Suprapubic skin (tissue), 4 donors: ENCODE results near the gene NT5C3B. TPM values are rescaled to one million over a fixed set of nuclear protein-coding genes. Genes with fewer than 3 reads are reported as not detected.

ENCODE experiments used
- DNase-seq, 2 donors: peaks; one replicate each; pipeline ENCODE4 v3.0.0-alpha.2; 2019; ENCODE audit warnings: low spot score in 2 of 2
- H3K27ac ChIP-seq: fragments of 200-600 bp; sonication (generic); one replicate; pipeline ENCODE4 v1.5.1; 2019
- H3K27me3 ChIP-seq: fragments of 200-600 bp; sonication (generic); one replicate; pipeline ENCODE4 v1.5.1; 2019
- H3K36me3 ChIP-seq: fragments of 200-600 bp; sonication (generic); one replicate; pipeline ENCODE4 v1.5.1; 2019
- H3K4me1 ChIP-seq: fragments of 200-600 bp; sonication (generic); one replicate; pipeline ENCODE4 v1.5.1; 2019
- H3K4me3 ChIP-seq: fragments of 200-600 bp; sonication (generic); one replicate; pipeline ENCODE4 v1.5.1; 2019; ENCODE audit warnings: mild to moderate bottlenecking
- H3K9me3 ChIP-seq: fragments of 200-600 bp; sonication (generic); one replicate; pipeline ENCODE4 v1.5.1; 2019
- EP300 ChIP-seq: sonication (generic); formaldehyde crosslinking; IDR thresholded peaks from one replicate; pipeline ENCODE4 v1.6.1; 2017; ENCODE audit warnings: antibody characterized with exemption
- POLR2A ChIP-seq, 2 donors: fragments of 450-650 bp; IDR thresholded peaks; one replicate each; pipeline ENCODE4 v1.6.1; 2017; ENCODE audit warnings: antibody characterized with exemption in 2 of 2, mild to moderate bottlenecking in 2 of 2, moderate library complexity in 2 of 2
- POLR2AphosphoS5 ChIP-seq, 3 donors: sonication (generic); formaldehyde crosslinking; IDR thresholded peaks; one replicate each; pipeline ENCODE4 v1.6.1; 2017; ENCODE audit warnings: antibody characterized with exemption in 3 of 3
- WGBS: methylation state at CpG from one replicate; pipeline ENCODE4 v1.1.5; 2018; 5-methylcytosine and 5-hydroxymethylcytosine counted together
- total RNA-seq, 4 donors: library from RNA; depleted of rRNA; stranded (reverse); fragments of >200 nt; gene quantifications; one replicate each; pipeline ENCODE4 v1.1.0, GENCODE V29; 2016
- TF ChIP-seq, protein P1 (sequence below), 2 donors: fragments of 200-600 bp in 1 of 2; fragments of 450-650 bp in 1 of 2; sonication (generic) in 1 of 2; IDR thresholded peaks; one replicate each; pipeline ENCODE4 v1.5.1; 2016 to 2019; ENCODE audit warnings: antibody characterized with exemption in 2 of 2, mild to moderate bottlenecking in 1 of 2, moderate library complexity in 1 of 2

The NT5C3B gene
- total RNA-seq, 4 donors from 2014 or later, result 21.6 to 41.2 (median 30.7) TPM

DNA sequence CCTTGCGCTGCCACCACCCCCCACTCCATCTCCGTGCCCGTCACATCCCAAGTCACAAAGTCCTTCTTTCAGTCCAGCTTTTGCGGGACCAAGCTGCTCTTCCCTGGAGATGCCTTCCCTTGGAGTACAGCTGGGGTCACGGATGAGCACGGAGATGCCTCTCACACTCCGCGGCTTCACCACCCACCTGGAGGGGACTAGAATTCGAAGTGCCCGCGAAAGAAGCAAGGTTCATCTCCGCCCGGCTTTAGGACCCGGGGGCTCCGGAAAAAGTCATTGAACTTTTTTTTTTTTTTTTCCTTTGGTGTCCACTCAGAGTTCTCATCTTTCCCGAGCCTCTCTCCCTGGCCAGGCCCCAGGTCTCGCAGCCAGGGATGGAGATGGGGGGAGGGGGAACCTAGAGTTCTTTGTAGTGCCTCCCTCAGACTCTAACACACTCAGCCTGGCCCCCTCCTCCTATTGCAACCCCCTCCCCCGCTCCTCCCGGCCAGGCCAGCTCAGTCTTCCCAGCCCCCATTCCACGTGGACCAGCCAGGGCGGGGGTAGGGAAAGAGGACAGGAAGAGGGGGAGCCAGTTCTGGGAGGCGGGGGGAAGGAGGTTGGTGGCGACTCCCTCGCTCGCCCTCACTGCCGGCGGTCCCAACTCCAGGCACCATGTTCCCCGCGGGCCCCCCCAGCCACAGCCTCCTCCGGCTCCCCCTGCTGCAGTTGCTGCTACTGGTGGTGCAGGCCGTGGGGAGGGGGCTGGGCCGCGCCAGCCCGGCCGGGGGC, 23.5 kb downstream of the NT5C3B start, which contains the start of gene FKBP10:
TSS of gene FKBP10 (plus strand) at position 624 of the 771 bp plus-strand sequence. CDS start at position 655, 31 bp downstream.
- Histone ChIP-seq H3K36me3 (peaks cover 4% of the 10 kb centered on the region), H3K27ac (peak within 1 kb of the TSS; percentile 66), H3K4me1 (peaks cover 44% of the 10 kb centered on the region), H3K27me3 (no peaks in the 10 kb centered on the region), H3K4me3 (peak within 1 kb of the TSS; percentile 82), H3K9me3 (no peaks in the 10 kb centered on the region)
- peak in 1 of 2 donors; percentile 75 for DNase-seq
- WGBS, result 3% methylated on average over 31 of the region's 35 CpGs
- TF ChIP-seq POLR2AphosphoS5 (IDR thresholded peaks at IDR 0.05), result no peak
- TF ChIP-seq POLR2A (IDR thresholded peaks at IDR 0.05), result no peak
- TF ChIP-seq, protein P1, sequence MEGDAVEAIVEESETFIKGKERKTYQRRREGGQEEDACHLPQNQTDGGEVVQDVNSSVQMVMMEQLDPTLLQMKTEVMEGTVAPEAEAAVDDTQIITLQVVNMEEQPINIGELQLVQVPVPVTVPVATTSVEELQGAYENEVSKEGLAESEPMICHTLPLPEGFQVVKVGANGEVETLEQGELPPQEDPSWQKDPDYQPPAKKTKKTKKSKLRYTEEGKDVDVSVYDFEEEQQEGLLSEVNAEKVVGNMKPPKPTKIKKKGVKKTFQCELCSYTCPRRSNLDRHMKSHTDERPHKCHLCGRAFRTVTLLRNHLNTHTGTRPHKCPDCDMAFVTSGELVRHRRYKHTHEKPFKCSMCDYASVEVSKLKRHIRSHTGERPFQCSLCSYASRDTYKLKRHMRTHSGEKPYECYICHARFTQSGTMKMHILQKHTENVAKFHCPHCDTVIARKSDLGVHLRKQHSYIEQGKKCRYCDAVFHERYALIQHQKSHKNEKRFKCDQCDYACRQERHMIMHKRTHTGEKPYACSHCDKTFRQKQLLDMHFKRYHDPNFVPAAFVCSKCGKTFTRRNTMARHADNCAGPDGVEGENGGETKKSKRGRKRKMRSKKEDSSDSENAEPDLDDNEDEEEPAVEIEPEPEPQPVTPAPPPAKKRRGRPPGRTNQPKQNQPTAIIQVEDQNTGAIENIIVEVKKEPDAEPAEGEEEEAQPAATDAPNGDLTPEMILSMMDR (IDR thresholded peaks at IDR 0.05), result no peak
- no peak for TF ChIP-seq EP300

DNA sequence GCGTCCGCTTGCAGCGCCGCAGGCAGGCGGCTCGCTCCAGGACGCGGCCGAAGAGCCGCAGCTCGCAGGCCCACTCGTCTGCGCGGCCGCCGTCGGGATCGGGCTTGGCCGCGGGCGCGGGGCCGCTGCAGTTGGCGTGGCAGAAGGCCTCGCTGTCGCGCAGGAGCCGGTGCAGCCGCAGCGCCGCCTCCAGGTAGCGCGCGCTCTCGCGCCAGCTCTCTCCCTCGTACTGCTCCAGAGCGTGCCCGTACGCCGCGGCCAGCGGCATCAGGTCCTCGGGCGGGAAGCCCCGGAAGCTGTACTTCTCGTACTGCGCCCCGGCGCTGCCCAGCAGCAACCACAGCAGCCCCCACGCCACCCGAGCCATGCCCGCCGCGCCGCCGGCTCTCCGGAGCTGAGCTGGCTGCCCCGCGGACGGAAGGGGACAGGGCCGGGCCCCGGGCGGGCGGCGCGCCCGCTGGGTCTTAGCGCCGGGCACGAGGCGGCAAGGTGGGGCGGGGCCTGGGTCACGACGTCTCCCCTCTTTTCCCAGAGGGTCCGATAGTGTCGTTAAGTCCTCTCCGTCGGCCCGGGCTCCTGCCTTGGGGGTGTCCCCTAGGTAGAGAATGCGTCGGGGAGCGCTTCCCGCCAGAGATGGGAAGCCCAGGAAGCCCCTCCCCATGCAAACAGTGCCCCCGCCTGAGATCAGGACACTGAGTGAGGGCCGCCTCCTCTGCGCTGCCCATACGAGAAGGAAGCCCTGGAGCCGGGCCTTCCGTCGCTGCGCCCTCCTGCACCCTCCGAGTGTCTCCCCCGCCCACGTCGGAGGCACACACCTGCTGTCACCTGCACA, 24.3 kb downstream of the NT5C3B start, which contains the start of gene P3H4:
TSS of gene P3H4 (minus strand) at position 401 of the 832 bp plus-strand sequence. CDS start at position 367, 34 bp downstream.
- H3K36me3 ChIP-seq, result peaks cover 5% of the 10 kb centered on the region
- peaks cover 44% of the 10 kb centered on the region for H3K4me1 ChIP-seq
- no peak for TF ChIP-seq POLR2AphosphoS5 (IDR thresholded peaks at IDR 0.05)
- no peak for TF ChIP-seq EP300
- no peak for TF ChIP-seq POLR2A (IDR thresholded peaks at IDR 0.05)
- TF ChIP-seq, protein P1 (IDR thresholded peaks at IDR 0.05), result peak; percentile 41 to 79
- peak within 1 kb of the TSS; percentile 66 for H3K27ac ChIP-seq
- no peaks in the 10 kb centered on the region for H3K27me3 ChIP-seq
- H3K4me3 ChIP-seq, result peak within 1 kb of the TSS; percentile 82
- H3K9me3 ChIP-seq, result no peaks in the 10 kb centered on the region
- 0% methylated on average over 15 of the region's 96 CpGs for WGBS
- peak in 1 of 2 donors; percentile 81 for DNase-seq

DNA sequence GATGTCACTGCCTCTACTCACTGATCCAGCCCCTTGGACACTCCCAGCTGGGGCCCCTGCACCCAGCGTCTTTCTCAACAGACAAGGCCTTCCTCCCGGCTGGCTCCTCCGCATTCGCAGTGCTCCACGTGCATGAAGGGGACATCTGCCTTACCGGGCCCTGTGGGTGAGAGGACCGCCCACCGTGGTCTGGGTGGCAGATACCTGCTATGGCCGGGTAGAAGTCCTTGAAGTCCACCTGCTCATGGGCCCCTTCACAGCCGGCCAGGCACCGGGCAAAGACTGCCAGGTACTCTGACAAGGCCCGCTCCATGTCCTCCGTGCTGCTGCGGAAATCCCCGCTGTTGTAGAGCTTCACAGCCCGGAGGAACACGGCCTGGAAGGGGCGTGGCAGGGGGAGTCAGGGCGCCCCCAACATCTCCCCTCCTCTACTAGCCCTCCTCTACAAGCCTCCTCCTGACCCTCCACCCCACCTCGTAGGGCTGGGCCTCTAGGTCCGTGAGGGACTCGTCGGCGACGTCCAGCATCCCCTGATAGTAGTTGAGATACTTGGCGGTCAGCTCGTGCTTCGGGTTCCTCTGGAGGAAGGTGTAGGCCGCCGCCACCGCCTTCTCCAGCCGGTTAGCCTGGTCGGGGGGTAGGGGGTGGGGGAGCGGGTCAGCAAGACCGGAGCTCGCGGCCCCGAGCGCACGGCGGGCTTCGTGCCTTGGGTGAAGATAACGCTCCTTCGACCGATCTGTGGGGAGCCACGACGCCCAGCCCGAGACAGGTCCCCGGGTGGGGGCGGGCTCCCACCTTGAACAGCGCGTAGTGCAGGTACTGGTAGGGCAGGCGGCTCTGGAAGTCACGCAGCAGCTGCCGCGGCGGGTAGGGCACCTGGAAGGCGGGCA, 25.1 kb downstream of the NT5C3B start:
- TF ChIP-seq, protein P1 (IDR thresholded peaks at IDR 0.05), result no peak
- TF ChIP-seq EP300 (no peak), POLR2AphosphoS5 (IDR thresholded peaks at IDR 0.05) (no peak), POLR2A (IDR thresholded peaks at IDR 0.05) (no peak)
- Histone ChIP-seq H3K27me3 (no peaks in the 10 kb centered on the region), H3K27ac (peak overlapping the region; percentile 66), H3K9me3 (no peaks in the 10 kb centered on the region), H3K4me1 (peaks cover 44% of the 10 kb centered on the region), H3K36me3 (peaks cover 5% of the 10 kb centered on the region), H3K4me3 (peak overlapping the region; percentile 82)
- WGBS, result 39% methylated on average over 21 of the region's 58 CpGs
- peak in 1 of 2 donors; percentile 73 for DNase-seq

DNA sequence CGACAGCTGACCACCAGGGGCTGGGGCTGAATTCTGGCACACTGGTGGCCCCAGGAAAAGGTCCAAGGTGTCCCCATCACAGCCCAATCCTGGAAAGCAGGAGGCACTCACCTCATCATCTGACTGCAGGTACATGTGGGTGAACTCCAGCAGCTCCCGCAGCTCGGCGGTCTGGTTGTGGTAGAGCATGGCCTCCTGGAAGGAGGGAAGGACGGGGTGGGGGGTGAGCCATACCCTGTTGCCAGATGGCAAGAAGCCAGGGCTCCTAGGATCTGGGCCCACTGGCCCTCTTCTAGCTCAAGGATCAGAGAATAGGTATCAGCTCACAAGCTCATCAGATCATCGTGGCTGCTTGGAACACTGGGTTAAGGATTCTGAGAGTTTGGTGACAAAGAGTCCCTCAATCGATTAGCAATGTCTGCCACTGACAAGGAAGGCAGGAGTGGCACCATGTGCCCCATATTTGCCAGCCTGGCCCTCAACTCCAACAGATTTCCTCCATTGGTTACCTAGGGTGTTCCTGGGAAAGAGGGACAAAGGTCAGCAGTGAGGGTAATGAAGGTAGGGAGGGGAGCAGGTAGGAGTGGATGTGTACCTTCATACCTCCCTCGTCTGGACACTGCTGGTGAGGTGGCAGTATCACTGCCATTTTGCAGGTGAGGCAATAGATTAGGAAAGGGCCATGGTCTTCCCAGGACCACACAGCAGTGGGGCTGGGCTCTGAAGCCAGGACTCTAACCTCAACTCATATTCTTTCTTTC, 29.2 kb downstream of the NT5C3B start:
- Histone ChIP-seq H3K36me3 (peaks cover 5% of the 10 kb centered on the region), H3K27ac (no peak overlapping the region), H3K4me3 (no peak overlapping the region), H3K9me3 (no peaks in the 10 kb centered on the region), H3K4me1 (peaks cover 22% of the 10 kb centered on the region), H3K27me3 (no peaks in the 10 kb centered on the region)
- 81% methylated on average over 6 of the region's 8 CpGs for WGBS
- TF ChIP-seq POLR2AphosphoS5 (IDR thresholded peaks at IDR 0.05) (no peak), POLR2A (IDR thresholded peaks at IDR 0.05) (no peak), EP300 (no peak)
- TF ChIP-seq, protein P1 (IDR thresholded peaks at IDR 0.05), result no peak
- DNase-seq, result no peak
